HepG2 (cell line): ENCODE results near the gene CCNYL1.

Experiments
- MIER2 ChIP-seq: IDR thresholded peaks from 2 replicates; pipeline ENCODE4 v1.6.1; 2016; ENCODE audit warnings: missing biosample characterization, missing genetic modification reagents
- PRDM4 ChIP-seq: sonication (generic); formaldehyde crosslinking; IDR thresholded peaks from 2 replicates; pipeline ENCODE4 v1.9.0; 2021; ENCODE audit warnings: missing genetic modification reagents, borderline replicate concordance
- ZNF549 ChIP-seq: sonication (generic); formaldehyde crosslinking; IDR thresholded peaks from 2 replicates; pipeline ENCODE4 v1.5.0; 2020; ENCODE audit warnings: missing genetic modification reagents
- ZNF644 ChIP-seq: IDR thresholded peaks from 2 replicates; pipeline ENCODE4 v1.6.1; 2016; ENCODE audit warnings: low read depth

GRCh38 chr2:207733597-207734240 is 22.3 kb downstream of the CCNYL1 start:
- TF ChIP-seq ZNF549 (CRISPR knock-in tag): no peak
- TF ChIP-seq MIER2 (CRISPR knock-in tag): no peak
- TF ChIP-seq PRDM4 (CRISPR knock-in tag): no peak
- TF ChIP-seq ZNF644: no peak
